NCI-H128 (cell line): Measurements from ENCODE around the gene ZDHHC1.
A peak's percentile ranks its signal among the peaks of the same experiment; 100 is the strongest.
"Not testable (repeated sequence)": the region's sequence is repeated elsewhere in the genome, so short reads cannot be mapped to it uniquely, and the experiment has no call there.

Source experiments
- DNase-seq: peaks from one replicate; lab custom pipeline; 2025; ENCODE audit not compliant: unreplicated experiment; lab: John Stamatoyannopoulos, UW

The ZDHHC1 gene

GRCh38 chr16:67431775-67432505 is 15.7 kb upstream of the ZDHHC1 start:
- no peak for DNase-seq

GRCh38 chr16:67430977-67431774 is 14.9 kb upstream of the ZDHHC1 start, which contains the start of gene HSD11B2:
TSS of gene HSD11B2 (plus strand) at chr16:67431121. CDS start at chr16:67431249, 128 bp downstream.
- DNase-seq = no peak

- no peak for DNase-seq
Measured at GRCh38 chr16:67430504-67430976, 14.3 kb upstream of the ZDHHC1 start.

- DNase-seq = no peak
Measured at GRCh38 chr16:67429799-67430503, 13.7 kb upstream of the ZDHHC1 start.

GRCh38 chr16:67429053-67429798 is 12.9 kb upstream of the ZDHHC1 start:
- DNase-seq = no peak

- DNase-seq = peak; percentile 43
Measured at GRCh38 chr16:67428146-67428731, 12.0 kb upstream of the ZDHHC1 start.

GRCh38 chr16:67426950-67427349 is 10.7 kb upstream of the ZDHHC1 start:
- DNase-seq = no peak

GRCh38 chr16:67426022-67426421 is 9.7 kb upstream of the ZDHHC1 start:
- no peak for DNase-seq

- DNase-seq = no peak
Measured at GRCh38 chr16:67425580-67425979, 9.3 kb upstream of the ZDHHC1 start.

- DNase-seq = no peak
Measured at GRCh38 chr16:67425061-67425460, 8.8 kb upstream of the ZDHHC1 start.

- no peak for DNase-seq
Measured at GRCh38 chr16:67424261-67424615, 8.0 kb upstream of the ZDHHC1 start.

- no peak for DNase-seq
Measured at GRCh38 chr16:67423611-67424260, 7.5 kb upstream of the ZDHHC1 start.

GRCh38 chr16:67423015-67423414 is 6.7 kb upstream of the ZDHHC1 start:
- no peak for DNase-seq

GRCh38 chr16:67421030-67421429 is 4.8 kb upstream of the ZDHHC1 start:
- no peak for DNase-seq

GRCh38 chr16:67419931-67420330 is 3.7 kb upstream of the ZDHHC1 start:
- DNase-seq = no peak

- no peak for DNase-seq
Measured at GRCh38 chr16:67419502-67419901, 3.2 kb upstream of the ZDHHC1 start.

- no peak for DNase-seq
Measured at GRCh38 chr16:67417333-67418061, 1.2 kb upstream of the ZDHHC1 start.

- DNase-seq = not testable (repeated sequence)
Measured at GRCh38 chr16:67415421-67415820, 856 bp downstream of the ZDHHC1 start.
